Body of pancreas (tissue), 4 donors: Measurements from ENCODE around the gene C20orf202.

ENCODE experiments used
- CTCF ChIP-seq, 7 experiments: fragments of 450-650 bp in 4 of 7; fragments of 200-600 bp in 3 of 7; sonication (generic) in 3 of 7; IDR thresholded peaks; one replicate each; pipeline ENCODE4 v1.5.1; 2016 to 2019; ENCODE audit warnings: antibody characterized with exemption in 7 of 7
- POLR2A ChIP-seq, 3 donors: fragments of 450-650 bp; IDR thresholded peaks; one replicate each; pipeline ENCODE4 v1.6.1; 2016; ENCODE audit warnings: antibody characterized with exemption in 3 of 3, mild to moderate bottlenecking in 2 of 3

GRCh38 chr20:1169224-1169623 is 34.0 kb upstream of the C20orf202 start:
- TF ChIP-seq CTCF (IDR thresholded peaks at IDR 0.05) (no peak), POLR2A (IDR thresholded peaks at IDR 0.05) (no peak)
